GM10266 (cell line): Measurements from ENCODE around the gene ASPDH.
"Not testable (repeated sequence)": the region's sequence is repeated elsewhere in the genome, so short reads cannot be mapped to it uniquely, and the experiment has no call there.

ENCODE experiments used
- DNase-seq: peaks from one replicate; pipeline ENCODE4 v3.0.0; 2012; ENCODE audit errors: extremely low spot score
- CTCF ChIP-seq: IDR thresholded peaks from 2 replicates; pipeline ENCODE4 v1.5.1; 2012; ENCODE audit warnings: mild to moderate bottlenecking, low read depth; ENCODE audit not compliant: control insufficient read depth, insufficient read depth; ENCODE audit errors: missing control alignments

The ASPDH gene

DNA sequence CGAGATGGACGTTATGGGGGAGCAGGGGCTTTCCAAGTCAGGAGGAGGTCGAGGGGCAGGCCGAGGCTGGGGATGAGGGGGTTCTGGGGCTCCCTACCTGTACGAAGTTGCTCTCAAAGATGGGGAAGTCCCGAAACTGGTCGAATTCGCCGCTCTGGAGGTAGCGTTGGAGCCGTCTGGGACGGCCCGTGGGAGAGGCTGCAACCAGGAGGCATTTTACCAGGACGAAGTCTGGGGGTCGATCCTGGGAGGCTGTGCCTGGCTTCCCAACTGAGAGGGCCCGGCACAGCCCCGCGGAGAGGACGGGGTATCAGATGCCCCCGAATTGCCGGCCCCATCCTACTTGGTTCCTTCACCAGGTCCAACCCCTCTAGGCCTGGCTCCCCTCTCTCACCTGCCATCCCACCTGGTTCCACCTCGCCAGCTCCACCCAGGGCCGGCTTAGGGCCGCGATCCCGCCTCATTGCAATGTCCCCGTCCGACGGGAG is 37.9 kb downstream of the ASPDH start:
- no peak for TF ChIP-seq CTCF
- DNase-seq = no peak

- no peak for TF ChIP-seq CTCF
- no peak for DNase-seq
Observed at GRCh38 chr19:50475101-50475568, 38.6 kb downstream of the ASPDH start.

DNA sequence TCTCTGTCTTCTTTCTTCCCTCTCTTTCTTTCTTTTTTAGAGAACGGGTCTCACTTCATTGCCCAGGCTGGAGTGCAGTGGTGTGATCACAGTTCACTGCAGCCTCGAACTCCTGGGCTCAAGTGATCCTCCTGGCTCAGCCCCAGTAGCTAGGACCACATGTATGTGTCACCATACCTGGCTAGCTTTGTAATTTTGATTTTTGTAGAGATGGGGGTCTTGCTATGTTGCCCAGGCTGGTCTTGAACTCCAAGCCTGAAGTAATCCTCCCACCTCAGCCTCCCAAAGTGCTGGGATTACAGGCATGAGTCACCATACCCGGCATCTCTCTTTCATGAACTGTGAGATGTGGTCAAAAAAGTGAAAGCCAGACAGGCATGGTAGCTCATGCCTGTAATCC is 40.4 kb downstream of the ASPDH start:
- DNase-seq = not testable (repeated sequence)

- TF ChIP-seq CTCF = no peak
- DNase-seq = no peak
Observed at GRCh38 chr19:50468818-50469217, 44.9 kb downstream of the ASPDH start.

DNA sequence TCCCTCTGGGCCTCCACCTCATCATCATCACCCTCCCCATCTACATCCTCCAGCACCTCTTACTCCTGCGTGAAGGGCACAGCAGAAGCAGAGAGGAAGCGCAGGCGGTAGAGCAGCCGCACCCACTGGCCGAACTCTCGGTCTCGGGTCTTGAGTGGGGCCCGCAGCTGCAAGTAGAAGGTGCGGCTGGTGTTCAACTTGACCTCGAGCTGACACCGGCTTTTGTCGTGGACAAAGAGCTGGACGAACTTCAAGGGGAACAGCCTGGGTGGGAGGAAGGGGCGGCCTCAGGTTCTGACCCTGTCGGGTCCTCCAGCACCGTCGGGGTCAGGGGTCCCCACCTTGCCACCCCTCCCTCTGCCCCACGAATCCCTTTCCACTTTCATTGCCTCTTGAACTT is 46.1 kb downstream of the ASPDH start:
- DNase-seq = no peak
- TF ChIP-seq CTCF = no peak

- no peak for DNase-seq
- TF ChIP-seq CTCF = no peak
Observed at GRCh38 chr19:50466706-50467039, 47.0 kb downstream of the ASPDH start.

- no peak for TF ChIP-seq CTCF
- DNase-seq = no peak
Observed at GRCh38 chr19:50465986-50466705, 47.6 kb downstream of the ASPDH start.

DNA sequence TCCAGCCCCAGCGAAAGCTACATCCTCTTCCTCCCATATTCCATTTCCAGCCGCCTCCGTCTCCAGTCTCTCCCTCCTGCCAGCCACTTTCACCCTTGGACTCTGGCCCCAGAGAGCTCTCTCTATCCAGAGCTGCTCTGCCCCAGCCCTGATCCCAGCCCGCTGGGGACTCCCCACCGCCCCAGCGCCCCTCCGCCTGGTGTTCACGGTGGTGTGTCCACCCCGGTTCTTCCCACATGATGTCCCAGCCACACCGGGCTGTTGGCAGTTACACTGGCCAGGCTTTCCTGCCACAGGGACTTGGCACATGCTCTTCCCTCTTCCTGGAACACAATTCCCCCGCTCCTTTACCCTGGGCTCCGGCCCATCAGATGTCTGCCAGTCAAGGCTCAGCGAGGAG is 48.7 kb downstream of the ASPDH start:
- no peak for DNase-seq
- no peak for TF ChIP-seq CTCF
